GM12878 (cell line): Measurements from ENCODE around the gene POLG. TPM values are rescaled to one million over a fixed set of nuclear protein-coding genes. Genes with fewer than 3 reads are reported as not detected.

Source experiments
- CBFB ChIP-seq: IDR thresholded peaks from 2 replicates; pipeline ENCODE4 v1.6.1; 2016; ENCODE audit warnings: antibody characterized with exemption, low read depth
- CEBPZ ChIP-seq: fragments of 150-350 bp; IDR thresholded peaks from 2 replicates; pipeline ENCODE4 v1.6.1; 2016; ENCODE audit warnings: low read depth, low read length
- CUX1 ChIP-seq: IDR thresholded peaks from 2 replicates; pipeline ENCODE4 v1.6.1; 2012; ENCODE audit warnings: improper control_type of control experiment, low read depth, low read length; ENCODE audit not compliant: insufficient replicate concordance
- FOS ChIP-seq: IDR thresholded peaks from 3 replicates; pipeline ENCODE4 v1.6.1; 2011; ENCODE audit warnings: borderline replicate concordance; ENCODE audit not compliant: insufficient read length; ENCODE audit errors: extremely low read depth
- IRF5 ChIP-seq: fragments of 450-650 bp; IDR thresholded peaks from 2 replicates; pipeline ENCODE4 v1.6.1; 2017; ENCODE audit warnings: borderline replicate concordance
- MTA2 ChIP-seq: fragments of 450-650 bp; IDR thresholded peaks from 2 replicates; pipeline ENCODE4 v1.6.1; 2016; ENCODE audit warnings: low read depth, mild to moderate bottlenecking, moderate library complexity
- RBBP5 ChIP-seq: fragments of 200-600 bp; sonication (generic); conservative IDR thresholded peaks from 2 replicates; pipeline ENCODE4 v1.6.1; 2016
- STAT1 ChIP-seq: fragments of 450-650 bp; conservative IDR thresholded peaks from 2 replicates; pipeline ENCODE4 v1.6.1; 2014; ENCODE audit warnings: antibody characterized with exemption, mild to moderate bottlenecking
- TCF12 ChIP-seq: IDR thresholded peaks from 2 replicates; pipeline ENCODE4 v1.6.1; 2011; ENCODE audit warnings: low read depth, mild to moderate bottlenecking, low read length
- ZNF217 ChIP-seq: fragments of 450-650 bp; IDR thresholded peaks from 2 replicates; pipeline ENCODE4 v1.6.1; 2017; ENCODE audit warnings: antibody characterized with exemption, mild to moderate bottlenecking
- polyA plus RNA-seq, 11 experiments: library from polyadenylated mRNA; depleted of rRNA in 4 of 11; unstranded in 6 of 11; stranded (reverse) in 5 of 11; fragments of >200 nt; fragmentation: Nextera tagmentation in 4 of 11; fragmentation: Illumina TruSeq in 1 of 11; extraction: Ambion mirVana in 4 of 11; extraction: Trizol in 1 of 11; gene quantifications; 1 replicate in 1 of 11; 2 replicates in 10 of 11; pipeline versions ENCODE4 v1.2.1 to v1.2.3, GENCODE V29; 2011 to 2016; ENCODE audit warnings: inconsistent platforms in 2 of 11, missing spikeins in 2 of 11, low read depth in 1 of 11
- total RNA-seq, 4 experiments: library from RNA; depleted of rRNA in 3 of 4; stranded (reverse); fragments of >200 nt in 3 of 4; fragmentation: Illumina TruSeq in 1 of 4; extraction: Trizol in 1 of 4; gene quantifications; 2 replicates each; pipeline versions ENCODE4 v1.2.1 to v1.2.3, GENCODE V29; 2013 to 2021

POLG gene
- total and polyA plus RNA-seq, 10 of the 15 experiments (the other 5 are each of a cell fraction or from before 2014, with no cell fraction given): 14.8 to 71.1 (median 33.0) TPM

- TF ChIP-seq RBBP5: no peak
- no peak for TF ChIP-seq STAT1
- TF ChIP-seq CEBPZ: no peak
- TF ChIP-seq FOS: no peak
- TF ChIP-seq MTA2: no peak
- TF ChIP-seq CUX1: no peak
- TF ChIP-seq TCF12: no peak
- TF ChIP-seq CBFB: no peak
- no peak for TF ChIP-seq IRF5
- no peak for TF ChIP-seq ZNF217
Measured at GRCh38 chr15:89345248-89345647, 10.6 kb upstream of the POLG start (continued).
